Measurements from ENCODE around the gene NFIA. TPM values are rescaled to one million over a fixed set of nuclear protein-coding genes. Genes with fewer than 3 reads are reported as not detected.

Gene NFIA
- total RNA-seq, 1 donor from 2014 or later, result 163 TPM

DNA sequence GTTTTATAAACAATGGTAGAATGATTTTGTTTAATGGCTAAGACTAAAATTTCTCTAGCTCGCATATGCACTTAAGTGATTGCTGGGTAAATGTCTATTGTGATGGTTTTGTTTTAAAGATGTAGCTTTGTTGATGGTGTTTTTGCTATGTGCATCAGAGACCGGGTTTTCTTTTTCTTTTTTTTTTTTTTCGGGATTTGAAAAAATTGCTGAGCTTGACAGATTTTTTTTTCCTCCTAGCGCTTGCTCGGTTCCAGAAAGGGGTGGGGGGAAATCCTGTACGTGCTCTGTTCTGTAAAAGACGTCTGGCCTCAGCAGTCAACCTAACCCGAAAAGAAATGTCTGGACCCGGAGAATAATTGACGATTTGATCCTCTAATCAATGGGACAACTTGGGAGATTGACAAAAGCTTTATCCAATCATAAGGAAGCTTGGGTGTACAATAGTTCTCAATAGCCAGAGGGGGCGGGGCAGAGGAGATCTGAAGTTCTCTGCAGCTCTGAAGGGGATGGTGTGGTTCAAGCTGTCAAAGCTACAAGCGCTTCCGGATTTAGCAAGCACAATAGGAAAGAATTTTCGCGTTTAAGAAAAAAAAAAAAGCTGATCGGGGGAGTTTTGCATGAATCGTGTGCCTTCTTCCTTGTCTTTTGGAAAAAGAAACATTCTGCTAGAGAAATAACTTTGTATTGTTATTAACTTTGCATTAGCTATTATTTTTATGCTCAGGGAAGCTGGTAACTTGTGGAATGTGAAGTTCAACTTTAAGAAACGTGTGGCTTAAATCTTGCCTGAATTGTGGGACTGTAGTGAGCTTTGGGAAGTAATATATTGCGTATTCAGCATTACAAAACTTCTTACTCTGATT is 4.5 kb upstream of the NFIA start:
- peaks cover 45% of the 10 kb centered on the region for H3K4me1 Mint-ChIP-seq

GRCh38 chr1:61078618-61079295 is 3.6 kb upstream of the NFIA start:
- DNase-seq (ENCODE audit: low spot score in 2 of 2, unreplicated experiment in 2 of 2), result no peak
- Mint-ChIP-seq H3K27ac (peak overlapping the region; percentile 98), H3K9me3 (no peaks in the 10 kb centered on the region)

More for the DNA sequence above, 4.5 kb upstream of the NFIA start:
- TF ChIP-seq, protein P1, sequence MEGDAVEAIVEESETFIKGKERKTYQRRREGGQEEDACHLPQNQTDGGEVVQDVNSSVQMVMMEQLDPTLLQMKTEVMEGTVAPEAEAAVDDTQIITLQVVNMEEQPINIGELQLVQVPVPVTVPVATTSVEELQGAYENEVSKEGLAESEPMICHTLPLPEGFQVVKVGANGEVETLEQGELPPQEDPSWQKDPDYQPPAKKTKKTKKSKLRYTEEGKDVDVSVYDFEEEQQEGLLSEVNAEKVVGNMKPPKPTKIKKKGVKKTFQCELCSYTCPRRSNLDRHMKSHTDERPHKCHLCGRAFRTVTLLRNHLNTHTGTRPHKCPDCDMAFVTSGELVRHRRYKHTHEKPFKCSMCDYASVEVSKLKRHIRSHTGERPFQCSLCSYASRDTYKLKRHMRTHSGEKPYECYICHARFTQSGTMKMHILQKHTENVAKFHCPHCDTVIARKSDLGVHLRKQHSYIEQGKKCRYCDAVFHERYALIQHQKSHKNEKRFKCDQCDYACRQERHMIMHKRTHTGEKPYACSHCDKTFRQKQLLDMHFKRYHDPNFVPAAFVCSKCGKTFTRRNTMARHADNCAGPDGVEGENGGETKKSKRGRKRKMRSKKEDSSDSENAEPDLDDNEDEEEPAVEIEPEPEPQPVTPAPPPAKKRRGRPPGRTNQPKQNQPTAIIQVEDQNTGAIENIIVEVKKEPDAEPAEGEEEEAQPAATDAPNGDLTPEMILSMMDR (IDR thresholded peaks at IDR 0.05; ENCODE audit: unreplicated experiment), result no peak
- Mint-ChIP-seq H3K27me3 (ENCODE audit: low read depth) (no peaks in the 10 kb centered on the region), H3K4me3 (peak overlapping the region; percentile 80), H3K27ac (peak overlapping the region; percentile 98), H3K36me3 (no peaks in the 10 kb centered on the region), H3K9me3 (no peaks in the 10 kb centered on the region)
- peak; percentile 77 for DNase-seq (ENCODE audit: low spot score in 2 of 2, unreplicated experiment in 2 of 2)

GRCh38 chr1:61079296-61079897 is 3.0 kb upstream of the NFIA start:
- peaks cover 49% of the 10 kb centered on the region for H3K4me1 Mint-ChIP-seq
- H3K27me3 Mint-ChIP-seq (ENCODE audit: low read depth), result no peaks in the 10 kb centered on the region
- no peaks in the 10 kb centered on the region for H3K9me3 Mint-ChIP-seq
- H3K36me3 Mint-ChIP-seq, result no peaks in the 10 kb centered on the region
- peak overlapping the region; percentile 80 for H3K4me3 Mint-ChIP-seq
- peak; percentile 60 to 70 for DNase-seq (ENCODE audit: low spot score in 2 of 2, unreplicated experiment in 2 of 2)
- TF ChIP-seq, protein P1 (IDR thresholded peaks at IDR 0.05; ENCODE audit: unreplicated experiment), result no peak
- H3K27ac Mint-ChIP-seq, result peak overlapping the region; percentile 98

More at GRCh38 chr1:61078618-61079295, 3.6 kb upstream of the NFIA start:
- Mint-ChIP-seq H3K4me3 (peak overlapping the region; percentile 80), H3K4me1 (peaks cover 45% of the 10 kb centered on the region), H3K27me3 (ENCODE audit: low read depth) (no peaks in the 10 kb centered on the region), H3K36me3 (no peaks in the 10 kb centered on the region)
- TF ChIP-seq, protein P1 (IDR thresholded peaks at IDR 0.05; ENCODE audit: unreplicated experiment), result no peak

GRCh38 chr1:61079898-61080336 is 2.4 kb upstream of the NFIA start:
- TF ChIP-seq, protein P1 (IDR thresholded peaks at IDR 0.05; ENCODE audit: unreplicated experiment), result no peak
- Mint-ChIP-seq H3K4me1 (peaks cover 54% of the 10 kb centered on the region), H3K27ac (peak overlapping the region; percentile 98), H3K36me3 (no peaks in the 10 kb centered on the region), H3K4me3 (peak overlapping the region; percentile 80), H3K9me3 (no peaks in the 10 kb centered on the region), H3K27me3 (ENCODE audit: low read depth) (no peaks in the 10 kb centered on the region)
- peak; percentile 53 to 76 for DNase-seq (ENCODE audit: low spot score in 2 of 2, unreplicated experiment in 2 of 2)

DNA sequence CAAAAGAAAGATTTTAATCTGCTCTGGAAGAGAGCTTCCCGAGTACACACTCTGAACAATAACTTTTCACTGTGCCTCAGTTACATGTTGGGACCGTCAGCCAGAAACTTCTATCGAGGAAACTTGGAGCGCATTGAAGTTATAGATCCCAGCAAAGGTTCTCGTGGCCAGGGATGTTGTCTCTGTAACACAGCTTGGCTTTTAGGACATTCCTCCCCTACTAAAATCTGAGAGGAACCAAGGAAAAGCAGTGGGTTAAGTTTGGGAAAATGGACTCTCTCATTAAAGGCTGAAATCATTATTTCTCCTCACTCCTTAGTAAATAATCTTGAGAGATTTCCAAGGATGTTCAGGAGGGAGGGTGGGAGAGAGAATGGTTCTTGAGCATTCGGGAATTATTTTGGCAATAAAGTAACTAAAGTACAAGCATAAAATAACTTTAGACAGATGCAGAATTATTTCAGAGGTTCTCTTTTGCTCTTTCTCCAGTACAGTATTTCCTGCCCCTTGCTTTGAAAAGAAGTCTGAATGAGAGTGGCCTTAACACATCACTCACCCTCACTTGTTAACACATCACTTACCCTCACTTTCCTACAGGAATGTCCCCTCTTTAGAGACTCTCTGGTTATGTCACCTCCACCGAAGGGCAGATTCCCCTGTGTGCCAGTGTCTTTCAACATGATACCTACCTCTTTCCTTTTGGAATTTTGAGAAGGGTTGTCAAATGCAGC is 1.8 kb upstream of the NFIA start:
- H3K27me3 Mint-ChIP-seq (ENCODE audit: low read depth), result no peaks in the 10 kb centered on the region
- peaks cover 61% of the 10 kb centered on the region for H3K4me1 Mint-ChIP-seq
- TF ChIP-seq, protein P1 (IDR thresholded peaks at IDR 0.05; ENCODE audit: unreplicated experiment), result no peak
- H3K9me3 Mint-ChIP-seq, result no peaks in the 10 kb centered on the region
- H3K27ac Mint-ChIP-seq, result peak overlapping the region; percentile 98
- no peak for DNase-seq (ENCODE audit: low spot score in 2 of 2, unreplicated experiment in 2 of 2)
- peak overlapping the region; percentile 80 for H3K4me3 Mint-ChIP-seq
- H3K36me3 Mint-ChIP-seq, result no peaks in the 10 kb centered on the region
